Gastrocnemius medialis (tissue), 4 donors: ENCODE results near the gene NR1I2. TPM values are rescaled to one million over a fixed set of nuclear protein-coding genes. Genes with fewer than 3 reads are reported as not detected.

Experiments
- ATAC-seq, 2 donors: fragments of 150-250 bp; one replicate each; pipeline ENCODE4 v1.9.1; 2016
- DNase-seq, 2 donors: peaks; one replicate each; pipeline ENCODE4 v3.0.0-alpha.2; 2019
- H3K27ac ChIP-seq, 4 donors: fragments of 200-600 bp; sonication (generic); 1 replicate in 1 of 4; 2 replicates in 3 of 4; pipeline ENCODE4 v1.5.1; 2016 to 2018; ENCODE audit warnings: mild to moderate bottlenecking in 2 of 4, moderate library complexity in 1 of 4
- H3K27me3 ChIP-seq, 3 donors: fragments of 200-600 bp; sonication (generic) in 2 of 3; 1 replicate in 1 of 3; 2 replicates in 2 of 3; pipeline versions ENCODE4 v1.5.1 to v1.6.0; 2016 to 2019; ENCODE audit warnings: mild to moderate bottlenecking in 1 of 3, moderate library complexity in 1 of 3
- H3K36me3 ChIP-seq, 2 donors: fragments of 200-600 bp; sonication (generic) in 1 of 2; one replicate each; pipeline ENCODE4 v1.5.1; 2017 to 2018
- H3K4me1 ChIP-seq, 2 donors: fragments of 200-600 bp; sonication (generic) in 1 of 2; one replicate each; pipeline ENCODE4 v1.5.1; 2016 to 2017; ENCODE audit warnings: mild to moderate bottlenecking in 2 of 2
- H3K4me3 ChIP-seq, 4 donors: fragments of 200-600 bp; sonication (generic) in 3 of 4; 1 replicate in 1 of 4; 2 replicates in 3 of 4; pipeline ENCODE4 v1.5.1; 2016 to 2019; ENCODE audit warnings: mild to moderate bottlenecking in 2 of 4
- H3K9me3 ChIP-seq, 3 donors: fragments of 200-600 bp; sonication (generic) in 2 of 3; 1 replicate in 1 of 3; 2 replicates in 2 of 3; pipeline ENCODE4 v1.5.1; 2016 to 2019
- CTCF ChIP-seq, 5 experiments: fragments of 450-650 bp in 3 of 5; fragments of 200-600 bp in 2 of 5; sonication (generic) in 2 of 5; IDR thresholded peaks in 4 of 5; conservative IDR thresholded peaks in 1 of 5; 1 replicate in 4 of 5; 2 replicates in 1 of 5; pipeline ENCODE4 v1.5.1; 2016 to 2019; ENCODE audit warnings: antibody characterized with exemption in 5 of 5, mild to moderate bottlenecking in 3 of 5, moderate library complexity in 3 of 5
- POLR2A ChIP-seq, 2 donors: fragments of 450-650 bp; IDR thresholded peaks; one replicate each; pipeline ENCODE4 v1.6.1; 2017; ENCODE audit warnings: antibody characterized with exemption in 2 of 2, mild to moderate bottlenecking in 2 of 2, moderate library complexity in 2 of 2
- in situ Hi-C, 4 donors: fragments of 200-750 bp; cut with MboI; loops; one replicate each; pipeline versions ENCODE4 v1.15.0 to v1.8.0; 2017; ENCODE audit warnings: low sequenced_read_pairs in 4 of 4
- intact Hi-C: fragments of 100-400 bp; cut with DNase I; formaldehyde crosslinking; loops from one replicate; pipeline ENCODE4 v1.15.1; 2023; ENCODE audit warnings: low total_unique reads
- total RNA-seq, 4 donors: library from RNA; depleted of rRNA; stranded (reverse); fragments of >200 nt; gene quantifications; one replicate each; pipeline versions ENCODE4 v1.1.0 to v1.2.3, GENCODE V29; 2016

Gene NR1I2
- under 1 TPM in 2 of 4 donors, not detected in 2; 0.17 to 0.18 TPM for total RNA-seq

- TF ChIP-seq CTCF (IDR thresholded peaks at IDR 0.05 in 4 of 5, conservative IDR thresholded peaks at IDR 0.05 in 1 of 5) (no peak), POLR2A (IDR thresholded peaks at IDR 0.05) (no peak)
- in situ Hi-C loops = no loop called here
- intact Hi-C loops = no loop called here
Measured at GRCh38 chr3:119781330-119782198, at the start of gene NR1I2. Gene NR1I2, plus strand, starts transcription at chr3:119782101.

GRCh38 chr3:119733812-119734211, 48.1 kb upstream of the NR1I2 start:
- ATAC-seq (no peak), DNase-seq (no peak)
- in situ Hi-C loops (no loop called here), intact Hi-C loops (no loop called here)
- H3K27ac ChIP-seq = no peak overlapping the region
- no peak for TF ChIP-seq CTCF (IDR thresholded peaks at IDR 0.05 in 4 of 5, conservative IDR thresholded peaks at IDR 0.05 in 1 of 5)
- no peak for TF ChIP-seq POLR2A (IDR thresholded peaks at IDR 0.05)
- H3K9me3 ChIP-seq = no peaks in the 10 kb centered on the region
- no peaks in the 10 kb centered on the region for H3K27me3 ChIP-seq
- H3K4me1 ChIP-seq = peaks cover 0 to 12% of the 10 kb centered on the region in 2 donors
- H3K4me3 ChIP-seq = no peak overlapping the region
- no peaks in the 10 kb centered on the region for H3K36me3 ChIP-seq

More at GRCh38 chr3:119781330-119782198, at the start of gene NR1I2:
- Histone ChIP-seq H3K27ac (no peak within 1 kb of the TSS), H3K27me3 (no peaks in the 10 kb centered on the region), H3K36me3 (no peaks in the 10 kb centered on the region), H3K4me1 (no peaks in the 10 kb centered on the region), H3K9me3 (no peaks in the 10 kb centered on the region), H3K4me3 (no peak within 1 kb of the TSS)
- DNase-seq (no peak), ATAC-seq (no peak)

- no peak overlapping the region for H3K4me3 ChIP-seq
- H3K4me1 ChIP-seq = no peaks in the 10 kb centered on the region
- intact Hi-C loops (no loop called here), in situ Hi-C loops (no loop called here)
- H3K27ac ChIP-seq = no peak overlapping the region
- ATAC-seq = no peak
- no peaks in the 10 kb centered on the region for H3K9me3 ChIP-seq
- no peak for DNase-seq
- no peaks in the 10 kb centered on the region for H3K27me3 ChIP-seq
- no peak for TF ChIP-seq POLR2A (IDR thresholded peaks at IDR 0.05)
- no peak for TF ChIP-seq CTCF (IDR thresholded peaks at IDR 0.05 in 4 of 5, conservative IDR thresholded peaks at IDR 0.05 in 1 of 5)
- H3K36me3 ChIP-seq = no peaks in the 10 kb centered on the region
Measured at GRCh38 chr3:119738741-119739140, 43.2 kb upstream of the NR1I2 start.

GRCh38 chr3:119741657-119742590, 40.0 kb upstream of the NR1I2 start:
- TF ChIP-seq CTCF (IDR thresholded peaks at IDR 0.05 in 4 of 5, conservative IDR thresholded peaks at IDR 0.05 in 1 of 5) (no peak), POLR2A (IDR thresholded peaks at IDR 0.05) (no peak)
- no peak for ATAC-seq
- in situ Hi-C loops = no loop called here
- H3K4me1 ChIP-seq = no peaks in the 10 kb centered on the region
- no peaks in the 10 kb centered on the region for H3K36me3 ChIP-seq
- H3K4me3 ChIP-seq = no peak overlapping the region
- H3K27me3 ChIP-seq = no peaks in the 10 kb centered on the region
- intact Hi-C loops = no loop called here
- H3K27ac ChIP-seq = no peak overlapping the region
- H3K9me3 ChIP-seq = no peaks in the 10 kb centered on the region
- no peak for DNase-seq
